ENCODE measurements around the gene SLC35A3.
"Not testable (repeated sequence)": the region's sequence is repeated elsewhere in the genome, so short reads cannot be mapped to it uniquely, and the experiment has no call there.

Gene SLC35A3

GRCh38 chr1:100038660-100039287, 69.0 kb downstream of the SLC35A3 start:
- H3K4me3 ChIP-seq (ENCODE audit: low read length): peak overlapping the region; percentile 86
- peak; percentile 66 for DNase-seq (ENCODE audit: low read depth)
- TF ChIP-seq, protein P1, sequence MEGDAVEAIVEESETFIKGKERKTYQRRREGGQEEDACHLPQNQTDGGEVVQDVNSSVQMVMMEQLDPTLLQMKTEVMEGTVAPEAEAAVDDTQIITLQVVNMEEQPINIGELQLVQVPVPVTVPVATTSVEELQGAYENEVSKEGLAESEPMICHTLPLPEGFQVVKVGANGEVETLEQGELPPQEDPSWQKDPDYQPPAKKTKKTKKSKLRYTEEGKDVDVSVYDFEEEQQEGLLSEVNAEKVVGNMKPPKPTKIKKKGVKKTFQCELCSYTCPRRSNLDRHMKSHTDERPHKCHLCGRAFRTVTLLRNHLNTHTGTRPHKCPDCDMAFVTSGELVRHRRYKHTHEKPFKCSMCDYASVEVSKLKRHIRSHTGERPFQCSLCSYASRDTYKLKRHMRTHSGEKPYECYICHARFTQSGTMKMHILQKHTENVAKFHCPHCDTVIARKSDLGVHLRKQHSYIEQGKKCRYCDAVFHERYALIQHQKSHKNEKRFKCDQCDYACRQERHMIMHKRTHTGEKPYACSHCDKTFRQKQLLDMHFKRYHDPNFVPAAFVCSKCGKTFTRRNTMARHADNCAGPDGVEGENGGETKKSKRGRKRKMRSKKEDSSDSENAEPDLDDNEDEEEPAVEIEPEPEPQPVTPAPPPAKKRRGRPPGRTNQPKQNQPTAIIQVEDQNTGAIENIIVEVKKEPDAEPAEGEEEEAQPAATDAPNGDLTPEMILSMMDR (IDR thresholded peaks at IDR 0.05; ENCODE audit: insufficient read depth, low read depth, low read length, missing control alignments): no peak

- TF ChIP-seq, protein P1 (IDR thresholded peaks at IDR 0.05; ENCODE audit: insufficient read depth, low read depth, low read length, missing control alignments): no peak
- DNase-seq (ENCODE audit: low read depth): no peak
- H3K4me3 ChIP-seq (ENCODE audit: low read length): peak overlapping the region; percentile 86
These were observed 69.8 kb downstream of the SLC35A3 start for GRCh38 chr1:100039591-100039990.

GRCh38 chr1:100045206-100045605, 75.4 kb downstream of the SLC35A3 start:
- TF ChIP-seq, protein P1 (IDR thresholded peaks at IDR 0.05; ENCODE audit: insufficient read depth, low read depth, low read length, missing control alignments): no peak
- H3K4me3 ChIP-seq (ENCODE audit: low read length): no peak overlapping the region
- no peak for DNase-seq (ENCODE audit: low read depth)

DNA sequence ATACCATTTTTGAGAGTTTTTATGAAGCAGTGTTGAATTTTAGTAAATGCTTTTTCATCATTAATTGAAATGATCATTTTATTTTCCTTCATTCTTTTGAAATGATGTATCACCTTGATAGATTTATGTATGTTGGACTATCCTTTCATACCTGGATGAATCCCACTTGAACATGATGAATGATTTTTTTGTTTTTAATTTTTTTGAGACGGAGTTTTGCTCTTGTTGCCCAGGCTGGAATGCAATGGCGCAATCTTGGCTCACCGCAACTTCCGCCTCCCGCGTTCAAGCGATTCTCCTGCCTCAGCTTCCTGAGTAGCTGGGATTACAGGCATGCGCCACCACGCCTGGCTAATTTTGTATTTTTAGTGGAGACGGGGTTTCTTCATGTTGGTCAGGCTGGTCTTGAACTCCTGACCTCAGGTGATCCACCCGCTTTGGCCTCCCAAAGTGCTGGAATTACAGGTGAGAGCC, 77.5 kb downstream of the SLC35A3 start:
- H3K4me3 ChIP-seq (ENCODE audit: low read length); DNase-seq (ENCODE audit: low read depth): not testable (repeated sequence)

GRCh38 chr1:100050139-100050538, 80.3 kb downstream of the SLC35A3 start:
- TF ChIP-seq, protein P1 (IDR thresholded peaks at IDR 0.05; ENCODE audit: insufficient read depth, low read depth, low read length, missing control alignments): no peak
- no peak overlapping the region for H3K4me3 ChIP-seq (ENCODE audit: low read length)
- peak; percentile 58 for DNase-seq (ENCODE audit: low read depth)

DNA sequence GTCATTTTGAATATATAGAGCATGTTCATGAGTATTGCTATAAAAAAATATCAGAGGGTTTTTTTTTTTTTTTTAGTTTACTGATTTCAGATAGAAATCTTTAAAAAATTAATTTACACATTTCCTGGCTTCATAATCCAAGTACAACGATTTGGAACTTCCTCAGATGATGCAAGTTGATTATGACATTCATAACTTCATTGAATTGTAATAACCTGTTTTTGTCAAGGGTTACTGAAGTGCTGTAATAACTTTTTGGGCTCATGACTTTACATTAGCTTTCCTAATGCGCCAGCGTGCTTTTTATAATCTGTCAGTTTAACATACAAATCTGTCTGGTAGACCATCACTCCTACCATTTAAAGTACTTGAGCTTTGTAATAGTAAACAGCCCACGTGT, 81.6 kb downstream of the SLC35A3 start:
- no peak overlapping the region for H3K4me3 ChIP-seq (ENCODE audit: low read length)
- TF ChIP-seq, protein P1 (IDR thresholded peaks at IDR 0.05; ENCODE audit: insufficient read depth, low read depth, low read length, missing control alignments): no peak
- peak; percentile 29 for DNase-seq (ENCODE audit: low read depth)

- H3K4me3 ChIP-seq (ENCODE audit: low read length): no peak overlapping the region
- TF ChIP-seq, protein P1 (IDR thresholded peaks at IDR 0.05; ENCODE audit: insufficient read depth, low read depth, low read length, missing control alignments): no peak
- DNase-seq (ENCODE audit: low read depth): peak; percentile 76
These were observed 82.1 kb downstream of the SLC35A3 start for GRCh38 chr1:100051893-100052292.

Measured in epithelial cell of esophagus (primary cell).